Mesothelial cell of epicardium (in vitro differentiated cells): Measurements from ENCODE around the gene CDH4. TPM values are rescaled to one million over a fixed set of nuclear protein-coding genes. Genes with fewer than 3 reads are reported as not detected.

Experiments
- DNase-seq, 2 experiments: peaks; one replicate each; pipeline ENCODE4 v3.0.0; 2021; ENCODE audit warnings: low spot score in 2 of 2; ENCODE audit not compliant: unreplicated experiment in 2 of 2
- H3K27ac Mint-ChIP-seq: 2 replicates; pipeline ENCODE4 v1.8.0; 2021; ENCODE audit warnings: mixed read lengths
- H3K27me3 Mint-ChIP-seq: 2 replicates; pipeline ENCODE4 v1.8.0; 2021; ENCODE audit warnings: low read depth, mixed read lengths
- H3K36me3 Mint-ChIP-seq: 2 replicates; pipeline ENCODE4 v1.8.0; 2021; ENCODE audit warnings: mixed read lengths
- H3K4me1 Mint-ChIP-seq: 2 replicates; pipeline ENCODE4 v1.8.0; 2021; ENCODE audit warnings: mixed read lengths
- H3K4me3 Mint-ChIP-seq: 2 replicates; pipeline ENCODE4 v1.8.0; 2021; ENCODE audit warnings: mild to moderate bottlenecking, moderate library complexity, mixed read lengths
- H3K9me3 Mint-ChIP-seq: 2 replicates; pipeline ENCODE4 v1.8.0; 2021; ENCODE audit warnings: mixed read lengths
- CTCF ChIP-seq: fragments of 200-600 bp; sonication (generic); IDR thresholded peaks from one replicate; pipeline ENCODE4 v1.5.0; 2021; ENCODE audit warnings: antibody characterized with exemption; ENCODE audit not compliant: unreplicated experiment
- total RNA-seq: library from RNA; stranded (reverse); gene quantifications from 3 replicates; pipeline ENCODE4 v1.2.1, GENCODE V29; 2021

The CDH4 gene
- total RNA-seq, 1 donor from 2014 or later: 1.1 TPM

- no peak overlapping the region for H3K4me3 Mint-ChIP-seq
- no peaks in the 10 kb centered on the region for H3K9me3 Mint-ChIP-seq
- H3K27me3 Mint-ChIP-seq: peaks cover 65% of the 10 kb centered on the region
- TF ChIP-seq CTCF: no peak
- DNase-seq: peak in 1 of 2 experiments; percentile 15
- peaks cover 11% of the 10 kb centered on the region for H3K4me1 Mint-ChIP-seq
- H3K36me3 Mint-ChIP-seq: no peaks in the 10 kb centered on the region
- H3K27ac Mint-ChIP-seq: no peak overlapping the region
Measured at GRCh38 chr20:61806314-61806713, 554.3 kb downstream of the CDH4 start.

- H3K27me3 Mint-ChIP-seq: peaks cover 61% of the 10 kb centered on the region
- no peaks in the 10 kb centered on the region for H3K36me3 Mint-ChIP-seq
- no peaks in the 10 kb centered on the region for H3K9me3 Mint-ChIP-seq
- H3K4me1 Mint-ChIP-seq: peaks cover 11% of the 10 kb centered on the region
- H3K4me3 Mint-ChIP-seq: no peak overlapping the region
- H3K27ac Mint-ChIP-seq: no peak overlapping the region
- no peak for TF ChIP-seq CTCF
- DNase-seq: no peak
Measured at GRCh38 chr20:61806995-61807394, 554.9 kb downstream of the CDH4 start.

- peak in 1 of 2 experiments; percentile 10 for DNase-seq
- Mint-ChIP-seq H3K4me3 (no peak overlapping the region), H3K27ac (no peak overlapping the region), H3K9me3 (no peaks in the 10 kb centered on the region), H3K4me1 (peaks cover 11% of the 10 kb centered on the region), H3K36me3 (no peaks in the 10 kb centered on the region), H3K27me3 (peaks cover 60% of the 10 kb centered on the region)
- TF ChIP-seq CTCF: no peak
Measured at GRCh38 chr20:61807471-61808160, 555.6 kb downstream of the CDH4 start.

- no peaks in the 10 kb centered on the region for H3K36me3 Mint-ChIP-seq
- no peak overlapping the region for H3K4me3 Mint-ChIP-seq
- H3K9me3 Mint-ChIP-seq: no peaks in the 10 kb centered on the region
- DNase-seq: peak in 1 of 2 experiments; percentile 16
- peaks cover 9% of the 10 kb centered on the region for H3K4me1 Mint-ChIP-seq
- H3K27ac Mint-ChIP-seq: no peak overlapping the region
- H3K27me3 Mint-ChIP-seq: peaks cover 57% of the 10 kb centered on the region
- no peak for TF ChIP-seq CTCF
Measured at GRCh38 chr20:61808447-61808846, 556.4 kb downstream of the CDH4 start.

- peak in 1 of 2 experiments; percentile 3 for DNase-seq
- Mint-ChIP-seq H3K4me1 (peaks cover 5% of the 10 kb centered on the region), H3K4me3 (no peak overlapping the region), H3K9me3 (no peaks in the 10 kb centered on the region), H3K36me3 (no peaks in the 10 kb centered on the region), H3K27ac (no peak overlapping the region), H3K27me3 (peaks cover 50% of the 10 kb centered on the region)
- no peak for TF ChIP-seq CTCF
Measured at GRCh38 chr20:61809006-61809770, 557.1 kb downstream of the CDH4 start.
